GM21360 (cell line): ENCODE data around the gene LRMDA.

Source experiments
- ATAC-seq: cut with Tn5 transposase; IDR thresholded peaks from one replicate; pipeline ENCODE4 v1.9.1; 2021; ENCODE audit warnings: mild to moderate bottlenecking, moderate library complexity; ENCODE audit not compliant: unreplicated experiment

LRMDA gene

DNA sequence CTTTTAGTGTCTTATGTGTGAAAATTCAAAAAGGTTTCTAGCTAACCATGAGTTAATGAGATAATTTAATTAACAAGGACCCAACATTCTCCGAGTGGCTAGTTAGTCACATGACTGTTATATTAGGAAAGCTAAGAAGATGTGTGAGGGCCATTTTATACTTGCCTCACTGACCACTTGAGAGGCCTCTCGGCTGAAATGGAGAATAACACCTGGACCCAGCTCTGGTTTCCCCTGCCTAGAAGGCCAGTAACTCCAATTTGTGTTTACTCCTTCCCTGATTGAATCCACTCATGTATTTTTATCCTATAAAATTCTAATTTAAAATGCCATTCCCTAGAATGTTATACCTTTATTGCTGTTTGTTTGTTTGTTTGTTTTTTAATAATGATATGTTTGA lies 1115.0 kb downstream of the LRMDA start:
- ATAC-seq, result no peak

DNA sequence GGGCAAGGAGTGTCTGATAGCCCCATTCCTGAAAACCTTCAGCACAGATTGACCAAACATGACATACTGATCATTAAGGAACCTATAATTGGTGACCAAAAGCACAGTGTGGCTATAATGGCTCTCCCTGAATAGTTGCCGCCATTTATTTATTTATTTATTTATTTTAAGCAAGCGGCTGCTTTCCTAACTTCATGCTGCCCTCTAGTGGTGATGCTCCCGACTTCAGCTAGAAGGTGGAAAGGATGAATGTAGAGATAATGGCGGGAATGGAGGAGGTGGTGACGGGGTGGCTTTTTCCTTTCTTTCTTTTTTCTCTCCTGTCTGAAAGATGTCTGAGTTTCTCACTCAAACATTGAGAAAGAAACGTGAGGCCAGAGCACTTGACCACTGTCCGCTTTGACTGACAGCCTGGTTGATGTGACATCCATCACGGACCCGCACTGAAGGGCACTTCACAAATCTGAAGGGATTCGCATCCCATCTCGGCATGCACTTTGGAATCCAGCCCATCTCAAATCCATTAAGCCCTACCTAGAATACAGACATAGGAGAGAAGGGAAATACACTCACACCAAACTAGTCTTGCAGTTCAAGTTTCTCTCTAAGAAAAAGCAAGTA lies 1116.0 kb downstream of the LRMDA start:
- no peak for ATAC-seq

DNA sequence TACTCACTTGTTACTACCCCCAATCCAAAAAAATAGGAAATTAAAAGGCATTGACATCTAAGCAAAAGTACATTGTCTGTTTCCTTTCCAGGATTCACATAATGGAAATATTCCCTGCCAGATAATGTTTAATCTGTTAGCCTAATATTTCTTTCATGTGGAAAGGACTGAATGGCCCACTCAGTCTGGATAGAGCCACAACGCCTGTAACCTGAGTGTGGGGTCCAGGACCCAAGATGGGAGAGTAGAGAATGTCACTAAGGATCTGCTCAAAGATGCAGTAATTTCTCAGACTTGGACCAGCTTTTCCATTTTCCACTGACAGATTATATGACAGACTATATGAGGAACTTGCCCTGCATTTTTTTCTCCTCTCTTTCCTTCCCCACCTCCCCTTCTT lies 1117.3 kb downstream of the LRMDA start:
- ATAC-seq, result no peak

DNA sequence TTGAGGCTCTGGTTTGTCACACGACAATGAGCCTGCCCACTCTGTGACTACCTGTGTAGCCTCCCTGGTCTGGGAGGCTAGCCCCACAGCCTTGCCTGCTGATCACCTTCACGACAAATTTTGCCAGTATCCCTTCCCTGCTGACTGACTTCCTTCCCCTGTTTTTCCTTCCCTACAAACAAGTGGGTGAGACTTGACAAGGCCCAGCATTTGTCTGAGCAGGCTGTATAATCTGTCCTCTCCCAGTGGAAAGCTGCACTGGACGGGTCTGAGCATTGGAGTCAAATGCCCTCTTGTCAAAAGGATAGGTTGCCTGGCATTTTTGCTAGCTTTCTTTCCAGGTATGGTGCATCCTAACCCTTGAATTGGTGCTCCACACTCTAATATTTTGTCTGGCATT lies 1117.7 kb downstream of the LRMDA start:
- no peak for ATAC-seq

DNA sequence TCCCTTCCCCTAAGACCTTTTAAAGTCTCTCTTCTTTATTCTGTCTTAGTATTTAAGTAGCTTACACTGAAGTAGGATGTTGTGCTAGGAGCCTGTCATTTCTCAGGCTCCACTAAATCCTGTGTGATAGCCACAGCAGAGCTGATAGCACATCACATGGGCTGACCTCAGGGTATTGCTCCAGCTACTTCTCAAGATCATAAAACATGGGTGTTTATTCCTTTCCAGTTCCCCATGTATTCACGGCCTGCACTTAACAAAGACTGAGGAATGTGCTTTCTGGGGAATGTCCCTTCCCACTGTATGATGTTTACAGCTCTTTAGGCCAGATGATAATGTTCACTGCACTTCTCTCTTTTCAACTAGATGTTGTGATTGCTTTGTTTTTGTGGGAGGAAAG lies 1119.4 kb downstream of the LRMDA start:
- ATAC-seq, result no peak

DNA sequence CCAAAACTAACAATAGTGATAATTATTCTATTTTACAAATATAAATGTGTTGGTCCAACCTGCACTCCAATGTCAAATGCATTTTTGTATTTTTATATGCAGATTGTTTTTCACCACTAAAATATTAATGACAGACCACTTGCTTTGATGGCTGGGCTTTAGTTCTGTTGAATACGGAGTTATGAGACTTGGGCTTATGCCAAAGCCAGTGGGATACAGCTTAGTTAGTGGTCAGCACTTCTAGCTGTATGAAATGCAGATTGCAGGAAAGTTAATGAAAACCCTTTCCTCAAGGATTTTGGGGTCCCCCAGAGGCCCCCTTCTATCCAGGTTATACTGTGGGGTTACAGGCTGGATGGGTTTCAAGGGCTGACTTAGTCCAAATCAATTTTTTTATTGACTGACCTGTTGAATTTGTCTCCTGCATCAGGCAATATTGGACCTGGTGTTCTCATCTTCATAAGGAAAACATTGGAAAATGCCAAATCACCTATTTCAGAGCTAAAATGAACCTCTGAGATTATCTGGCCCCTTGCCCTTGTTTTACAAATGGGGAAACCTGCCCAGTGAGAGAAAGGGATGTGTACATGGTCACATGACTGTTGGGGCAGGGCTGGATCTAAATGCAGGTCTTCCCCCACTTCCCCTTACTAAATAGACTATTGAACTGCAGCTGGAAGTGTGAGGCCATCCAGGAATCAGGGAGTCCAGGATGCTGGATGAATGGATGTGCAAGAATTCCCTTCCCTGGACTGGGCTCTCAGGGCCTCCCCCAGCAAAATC lies 1120.9 kb downstream of the LRMDA start:
- no peak for ATAC-seq

DNA sequence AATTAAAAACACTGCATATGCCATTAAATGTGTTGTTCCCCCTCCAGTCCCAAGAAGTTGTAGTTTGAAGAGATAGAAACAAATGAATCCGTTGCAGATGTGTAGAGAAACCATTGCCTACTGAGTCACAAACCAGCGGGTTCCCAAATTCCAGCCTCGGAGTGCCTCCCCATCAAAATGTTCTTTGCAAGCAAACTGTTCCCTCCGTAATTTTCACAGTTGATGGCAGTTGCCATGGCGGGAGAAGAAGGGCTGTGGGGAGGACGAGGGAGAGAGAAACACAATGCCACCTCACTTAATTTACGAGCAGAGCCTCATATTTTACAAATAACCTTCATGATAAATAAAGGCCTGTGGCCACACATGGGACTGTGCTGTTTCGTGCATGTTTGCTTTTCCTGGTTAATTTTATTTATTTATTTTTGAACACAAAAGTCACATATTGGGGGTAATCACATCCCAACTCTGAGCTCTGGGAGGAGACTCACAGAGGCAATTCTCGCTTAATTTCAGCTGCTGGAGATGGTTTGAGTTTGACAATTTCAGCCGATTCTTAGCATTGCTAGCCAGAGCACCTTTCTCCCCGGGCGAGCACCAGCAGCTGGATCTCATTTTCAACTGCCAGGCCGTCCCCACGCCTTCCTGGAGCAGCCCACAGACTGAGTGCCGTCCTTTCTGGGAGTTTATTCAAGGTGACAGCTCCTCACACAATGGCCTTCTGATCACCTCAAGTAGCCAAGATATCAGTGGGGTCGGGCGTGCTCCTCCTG lies 1122.0 kb downstream of the LRMDA start:
- ATAC-seq, result no peak

DNA sequence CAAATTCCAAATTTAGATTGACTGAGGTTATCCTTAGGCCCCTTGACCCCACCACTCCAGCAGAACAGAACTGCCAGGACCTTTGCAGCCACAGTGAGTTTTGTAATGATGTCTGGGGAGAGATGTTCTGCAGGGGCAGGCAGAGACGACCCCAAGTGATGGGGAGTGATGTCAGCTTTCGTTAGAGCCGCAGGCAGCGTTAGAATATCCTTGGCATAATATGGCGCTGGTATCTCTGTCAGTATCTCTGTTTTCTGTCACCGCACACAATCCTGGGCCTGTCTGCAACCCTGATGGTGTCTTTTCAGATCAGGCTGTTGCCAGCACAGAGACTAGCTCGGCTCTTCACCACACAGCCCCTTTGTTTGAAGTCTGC lies 1122.6 kb downstream of the LRMDA start:
- ATAC-seq, result no peak

DNA sequence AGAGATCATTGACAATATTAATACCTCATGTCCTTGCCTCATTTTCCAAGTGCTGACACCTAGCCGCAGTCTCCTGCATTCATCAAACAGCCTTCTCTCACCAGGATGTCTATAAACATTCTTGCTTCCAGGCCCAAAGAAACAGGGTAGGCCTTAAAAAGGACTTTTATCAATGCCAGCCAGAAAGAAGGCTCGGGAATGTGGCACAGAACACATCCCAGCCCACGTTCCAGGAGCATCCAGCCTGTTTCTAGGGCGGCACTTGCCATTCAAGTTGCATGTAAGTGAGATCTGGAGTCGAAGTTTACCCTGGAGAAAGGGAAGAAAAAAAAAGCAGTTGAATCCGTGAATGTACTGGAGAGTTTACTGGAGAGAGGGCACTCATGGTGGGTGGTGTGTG lies 1123.1 kb downstream of the LRMDA start:
- no peak for ATAC-seq

DNA sequence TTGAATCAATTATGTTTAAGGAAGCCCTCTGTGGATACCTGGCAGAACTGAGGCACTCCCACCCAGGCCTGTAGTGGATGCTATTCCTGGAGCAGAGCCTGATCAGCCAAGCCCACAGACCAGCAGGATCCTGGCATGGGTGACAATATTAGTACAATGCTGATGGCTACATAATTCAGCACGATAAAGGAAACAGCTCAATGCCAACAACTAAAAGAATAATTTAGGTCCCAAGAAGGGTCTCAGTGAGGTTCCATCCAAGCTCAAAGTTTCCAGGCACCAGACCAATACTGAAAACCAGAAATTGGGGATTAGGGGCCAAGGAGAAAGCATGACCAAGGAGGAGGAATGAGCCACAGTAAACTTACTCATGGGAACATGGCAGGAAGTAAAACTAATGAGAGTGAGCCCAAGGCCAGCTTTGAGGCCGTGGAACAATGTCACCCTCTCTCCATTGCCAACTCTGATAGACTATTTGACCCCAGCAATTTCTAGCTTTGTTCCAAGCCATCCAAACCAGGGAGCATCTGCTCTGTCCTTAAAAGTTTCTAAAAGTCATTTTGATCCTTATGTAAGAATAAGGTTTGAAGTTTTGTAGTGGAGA lies 1123.7 kb downstream of the LRMDA start:
- ATAC-seq, result no peak

DNA sequence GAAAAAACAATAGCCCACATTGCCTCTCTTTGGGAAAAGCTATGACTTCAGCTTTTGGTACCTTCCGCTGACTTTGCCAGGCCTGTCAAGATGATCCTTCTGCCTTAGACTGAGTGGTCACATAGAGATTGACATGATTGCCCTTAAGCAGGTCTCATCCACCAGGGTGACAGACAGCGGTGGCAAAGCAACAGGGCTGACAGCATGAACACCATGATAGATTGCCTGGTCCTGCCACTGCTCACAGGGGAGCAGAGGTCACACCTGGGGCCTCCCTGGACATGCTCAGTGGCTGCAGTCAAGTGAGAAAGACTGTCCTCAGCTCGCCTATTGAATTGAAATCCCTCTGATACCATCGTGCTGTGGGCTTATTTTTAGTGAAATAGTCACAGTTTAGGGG lies 1125.9 kb downstream of the LRMDA start:
- no peak for ATAC-seq

DNA sequence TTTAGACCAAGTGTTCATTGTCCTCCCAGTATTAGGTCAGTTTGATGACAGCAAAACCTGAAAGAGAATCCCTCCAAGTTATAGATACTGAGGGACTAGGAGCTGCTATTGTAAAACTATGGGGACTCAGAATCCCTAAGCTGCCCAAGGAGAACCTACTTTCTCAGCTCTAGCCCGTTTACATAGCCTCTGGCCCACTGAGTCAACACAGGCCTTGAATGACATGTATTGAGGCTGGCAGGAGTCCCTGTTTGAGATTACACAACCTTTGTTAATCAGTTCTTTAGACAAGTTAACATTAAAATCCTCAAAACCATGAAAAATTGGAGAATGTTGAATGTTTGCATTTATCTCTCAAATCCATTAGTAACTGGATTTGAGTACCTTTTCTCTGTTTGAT lies 1127.2 kb downstream of the LRMDA start:
- ATAC-seq, result no peak

DNA sequence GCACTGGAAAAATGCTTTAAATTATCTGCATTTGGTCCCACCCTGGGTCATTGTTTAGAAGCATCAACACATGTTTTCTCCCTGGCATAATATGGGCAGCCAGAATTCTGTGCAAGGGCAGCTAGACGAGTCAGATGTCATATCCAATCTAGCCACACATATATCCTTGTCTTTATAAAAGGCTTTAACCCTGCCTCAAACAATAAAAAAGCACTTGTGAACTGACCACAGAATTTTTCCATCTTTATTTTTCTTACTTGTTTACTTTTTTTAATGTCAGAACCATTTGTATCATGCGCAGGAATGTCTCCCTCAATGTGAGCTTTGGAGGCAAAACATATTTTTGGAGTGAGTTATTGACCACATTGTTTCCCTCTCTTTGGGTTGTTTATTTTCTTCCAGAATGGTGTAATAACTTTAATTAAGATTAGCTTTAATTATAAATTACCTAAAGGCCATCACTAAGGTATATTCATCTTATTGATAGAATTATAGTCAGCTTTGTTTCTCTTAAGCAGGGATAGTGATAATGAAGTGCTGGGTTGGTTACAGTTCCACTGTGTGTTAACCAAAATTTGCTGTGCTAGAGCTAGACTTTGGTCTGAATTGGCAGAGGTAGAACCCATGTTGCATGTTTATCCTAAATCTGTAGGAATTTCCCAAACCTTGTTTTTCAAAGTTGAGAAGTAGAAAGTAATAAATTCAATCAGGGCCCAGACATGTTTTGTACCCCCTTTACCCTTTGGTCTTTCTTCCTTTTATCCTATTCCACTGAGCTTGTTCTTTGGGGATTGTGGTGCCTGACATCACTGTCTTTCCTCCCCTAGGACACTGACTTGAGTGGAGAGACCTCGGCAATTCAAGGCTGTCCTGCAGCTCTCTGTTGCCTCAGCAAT lies 1127.8 kb downstream of the LRMDA start:
- no peak for ATAC-seq

DNA sequence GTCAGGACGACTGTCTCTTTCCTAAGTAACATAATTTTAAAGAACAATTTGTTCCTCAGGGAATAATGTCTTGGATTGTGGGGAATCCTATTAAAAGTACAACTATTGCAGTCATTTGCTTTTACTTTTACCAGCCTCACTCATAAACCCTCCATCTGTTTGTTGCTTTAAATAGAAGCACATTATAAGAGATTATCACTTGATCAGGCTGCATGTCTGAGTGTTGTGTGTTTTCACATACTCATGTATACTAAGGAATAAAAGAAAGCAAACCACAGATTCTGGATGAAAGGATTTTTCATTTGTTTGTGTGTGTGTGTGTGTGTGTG lies 1128.4 kb downstream of the LRMDA start:
- ATAC-seq, result no peak

DNA sequence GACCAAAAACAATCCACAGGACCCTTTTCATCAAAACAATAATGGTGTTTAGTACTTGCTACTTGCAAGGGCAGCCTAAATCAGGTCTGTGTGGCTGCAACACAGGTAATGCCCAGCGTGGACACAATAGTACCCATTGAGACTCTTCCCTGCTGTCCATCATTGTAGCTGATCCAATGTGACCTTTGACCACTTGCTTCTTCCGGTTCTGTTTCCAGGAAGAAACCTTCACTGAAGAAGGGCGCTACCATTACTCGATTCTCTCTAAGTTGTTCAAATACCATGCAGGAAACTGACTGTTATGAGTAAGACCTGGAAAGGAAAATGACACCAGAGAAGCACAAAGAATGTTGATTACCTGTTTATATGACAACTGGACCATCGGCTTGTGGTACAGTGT lies 1128.9 kb downstream of the LRMDA start:
- no peak for ATAC-seq

DNA sequence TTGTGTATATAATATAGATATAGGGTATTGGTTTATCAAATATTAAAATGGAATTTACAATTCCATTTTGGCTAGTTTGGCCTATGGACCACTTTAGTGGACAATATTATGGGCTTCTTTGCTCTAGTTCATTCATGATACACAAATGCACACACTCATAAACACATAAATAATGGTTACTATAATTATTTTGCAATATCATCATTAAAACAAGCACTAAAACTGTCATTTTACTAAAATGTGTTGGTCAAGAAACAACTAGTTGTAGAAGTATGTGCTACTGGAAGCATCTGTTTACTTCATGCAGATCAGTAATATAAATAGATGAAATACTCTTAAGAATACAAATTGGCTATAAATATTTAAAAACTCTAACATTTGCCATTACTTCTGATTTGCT lies 1131.9 kb downstream of the LRMDA start:
- no peak for ATAC-seq

DNA sequence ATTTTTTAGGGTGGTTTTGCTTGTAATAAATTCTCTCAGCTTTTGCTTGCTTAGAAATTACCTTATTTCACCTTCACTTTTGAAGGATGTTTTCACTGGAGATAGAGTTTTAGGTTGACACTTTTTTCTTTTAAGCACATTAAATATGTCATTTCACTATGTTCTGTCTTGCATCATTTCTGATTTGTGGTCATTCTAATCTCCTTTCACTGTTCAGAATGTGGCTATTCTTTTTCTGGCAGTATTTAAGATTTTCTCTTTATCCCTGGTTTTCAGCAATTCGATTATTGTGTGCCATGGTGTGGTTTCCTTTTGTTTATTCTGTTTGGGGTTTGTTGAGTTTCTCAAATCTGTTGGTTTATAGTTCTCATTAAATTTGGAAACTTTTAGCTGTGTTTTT lies 1140.6 kb downstream of the LRMDA start:
- no peak for ATAC-seq

DNA sequence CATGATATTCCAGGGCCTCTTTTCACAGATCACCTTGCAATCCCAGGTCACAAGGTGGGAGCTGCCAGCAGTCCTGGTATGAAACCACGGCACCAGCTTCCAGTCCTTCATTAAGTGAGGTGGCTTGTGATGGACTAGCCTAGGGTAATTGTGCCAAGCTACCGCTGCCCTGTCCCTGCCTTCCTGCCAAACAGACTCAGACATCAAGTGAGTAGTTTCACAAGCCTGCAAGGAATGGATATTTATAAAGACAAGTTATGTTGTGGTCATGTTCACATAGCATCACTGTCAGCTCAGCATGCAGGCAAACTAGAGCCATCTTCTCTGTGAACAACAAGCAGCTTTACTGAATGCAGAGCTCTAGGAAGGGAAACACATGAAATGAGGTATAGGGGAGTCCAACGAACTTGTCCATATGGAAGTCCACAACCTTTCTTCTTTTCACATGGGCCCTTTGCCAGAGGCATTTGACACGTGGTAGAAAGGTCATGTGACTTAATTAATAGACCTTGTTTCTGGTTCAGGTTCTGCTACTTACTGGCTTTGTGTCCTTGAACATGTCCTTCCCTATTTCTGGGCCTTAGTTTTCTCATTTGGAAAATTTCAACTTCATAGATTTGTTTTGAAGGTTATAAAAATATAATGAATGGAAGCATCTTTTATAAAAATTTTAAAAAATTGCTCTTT lies 1145.0 kb downstream of the LRMDA start:
- no peak for ATAC-seq

DNA sequence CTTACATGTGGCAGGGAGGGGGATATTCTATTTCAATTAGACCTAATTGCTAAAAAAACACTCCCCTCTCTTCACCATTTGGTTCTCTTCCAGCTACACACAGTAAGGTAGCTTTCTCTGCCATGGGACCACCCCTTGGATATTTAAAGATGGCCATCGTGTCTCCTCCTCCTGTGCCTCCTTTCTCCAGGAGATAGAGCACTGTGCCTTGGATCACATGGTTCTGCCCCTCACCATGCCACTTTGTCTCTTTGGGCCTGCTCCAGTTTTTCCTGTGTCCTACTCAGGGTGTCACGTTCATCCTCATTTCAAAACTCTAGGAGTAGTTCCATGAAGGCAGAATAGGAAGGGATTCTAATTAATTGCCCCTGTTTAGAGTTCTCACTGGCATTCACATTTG lies 1146.0 kb downstream of the LRMDA start:
- no peak for ATAC-seq

DNA sequence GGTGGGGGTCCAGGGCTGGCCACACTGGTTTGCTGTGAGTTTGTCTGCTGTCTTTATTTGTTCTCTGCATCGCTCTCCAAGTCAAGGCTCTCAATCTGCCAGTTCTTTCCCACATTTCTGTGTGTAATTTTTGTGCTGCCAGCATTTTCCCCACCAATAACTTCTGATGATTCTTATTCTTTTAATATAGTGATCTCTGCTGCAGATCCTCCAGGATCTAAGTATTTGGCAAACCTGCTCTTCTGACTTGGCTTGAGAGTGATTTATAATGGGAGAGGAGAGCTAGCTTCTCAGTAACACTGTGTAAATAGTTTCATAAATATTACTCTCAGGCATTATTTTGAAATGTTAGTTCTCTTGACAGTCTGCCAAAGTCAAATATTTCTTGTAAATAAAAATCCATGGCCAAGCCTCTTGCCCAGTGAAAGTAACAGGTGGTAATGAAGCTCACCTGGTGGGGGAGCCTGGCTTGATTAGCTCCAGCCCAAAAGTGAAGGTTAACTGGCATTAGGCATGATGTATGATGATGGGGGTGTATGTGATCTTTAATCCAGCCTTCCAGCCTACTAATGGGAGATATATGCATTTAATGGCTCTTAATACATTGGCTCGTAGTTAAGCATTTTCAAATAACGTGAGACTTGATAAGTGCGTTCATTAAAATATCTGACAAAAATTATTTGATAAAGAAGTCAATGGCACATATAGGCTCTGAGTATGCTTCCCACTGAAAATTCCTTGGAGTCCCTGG lies 1150.3 kb downstream of the LRMDA start:
- no peak for ATAC-seq
